Upper lobe of left lung (tissue), 4 donors: ENCODE measurements around the gene FAM13A.

ENCODE experiments used
- POLR2A ChIP-seq, 4 donors: fragments of 450-650 bp; IDR thresholded peaks; one replicate each; pipeline ENCODE4 v1.5.1; 2016 to 2017; ENCODE audit warnings: antibody characterized with exemption in 4 of 4, mild to moderate bottlenecking in 2 of 4
- POLR2AphosphoS5 ChIP-seq, 2 donors: sonication (generic); formaldehyde crosslinking; IDR thresholded peaks; one replicate each; pipeline ENCODE4 v1.5.1; 2017; ENCODE audit warnings: antibody characterized with exemption in 2 of 2
- TF ChIP-seq, protein P1 (sequence below), 6 experiments: fragments of 450-650 bp in 4 of 6; fragments of 200-600 bp in 2 of 6; sonication (generic) in 2 of 6; IDR thresholded peaks; one replicate each; pipeline ENCODE4 v1.5.1; 2016 to 2019; ENCODE audit warnings: antibody characterized with exemption in 6 of 6

GRCh38 chr4:89056292-89056952, 563 bp downstream of the FAM13A start:
- no peak for TF ChIP-seq POLR2AphosphoS5 (IDR thresholded peaks at IDR 0.05)
- TF ChIP-seq, protein P1, sequence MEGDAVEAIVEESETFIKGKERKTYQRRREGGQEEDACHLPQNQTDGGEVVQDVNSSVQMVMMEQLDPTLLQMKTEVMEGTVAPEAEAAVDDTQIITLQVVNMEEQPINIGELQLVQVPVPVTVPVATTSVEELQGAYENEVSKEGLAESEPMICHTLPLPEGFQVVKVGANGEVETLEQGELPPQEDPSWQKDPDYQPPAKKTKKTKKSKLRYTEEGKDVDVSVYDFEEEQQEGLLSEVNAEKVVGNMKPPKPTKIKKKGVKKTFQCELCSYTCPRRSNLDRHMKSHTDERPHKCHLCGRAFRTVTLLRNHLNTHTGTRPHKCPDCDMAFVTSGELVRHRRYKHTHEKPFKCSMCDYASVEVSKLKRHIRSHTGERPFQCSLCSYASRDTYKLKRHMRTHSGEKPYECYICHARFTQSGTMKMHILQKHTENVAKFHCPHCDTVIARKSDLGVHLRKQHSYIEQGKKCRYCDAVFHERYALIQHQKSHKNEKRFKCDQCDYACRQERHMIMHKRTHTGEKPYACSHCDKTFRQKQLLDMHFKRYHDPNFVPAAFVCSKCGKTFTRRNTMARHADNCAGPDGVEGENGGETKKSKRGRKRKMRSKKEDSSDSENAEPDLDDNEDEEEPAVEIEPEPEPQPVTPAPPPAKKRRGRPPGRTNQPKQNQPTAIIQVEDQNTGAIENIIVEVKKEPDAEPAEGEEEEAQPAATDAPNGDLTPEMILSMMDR (IDR thresholded peaks at IDR 0.05): no peak
- no peak for TF ChIP-seq POLR2A (IDR thresholded peaks at IDR 0.05)
